OCI-LY1 (cell line): Measurements from ENCODE around the gene BMP7.

ENCODE experiments used
- CTCF ChIP-seq: fragments of 200-600 bp; sonication (generic), shearing (Covaris generic); IDR thresholded peaks from 2 replicates; pipeline ENCODE4 v1.5.1; 2017; ENCODE audit warnings: mild to moderate bottlenecking, antibody characterized with exemption, low read length, moderate library complexity, mixed read lengths
- EZH2 ChIP-seq: fragments of 200-600 bp; sonication (generic), shearing (Covaris generic); IDR thresholded peaks from 2 replicates; pipeline ENCODE4 v1.8.0; 2017; ENCODE audit warnings: borderline replicate concordance, mixed run types, mild to moderate bottlenecking, antibody characterized with exemption, low read length, moderate library complexity, mixed read lengths

GRCh38 chr20:57200882-57201695 is 65.4 kb downstream of the BMP7 start:
- no peak for TF ChIP-seq CTCF
- no peak for TF ChIP-seq EZH2
